Islet precursor cell (in vitro differentiated cells): ENCODE data around the gene AFAP1.

Experiments
- DNase-seq: peaks from one replicate; pipeline ENCODE4 v3.0.0-alpha.2; 2018

The AFAP1 gene

DNA sequence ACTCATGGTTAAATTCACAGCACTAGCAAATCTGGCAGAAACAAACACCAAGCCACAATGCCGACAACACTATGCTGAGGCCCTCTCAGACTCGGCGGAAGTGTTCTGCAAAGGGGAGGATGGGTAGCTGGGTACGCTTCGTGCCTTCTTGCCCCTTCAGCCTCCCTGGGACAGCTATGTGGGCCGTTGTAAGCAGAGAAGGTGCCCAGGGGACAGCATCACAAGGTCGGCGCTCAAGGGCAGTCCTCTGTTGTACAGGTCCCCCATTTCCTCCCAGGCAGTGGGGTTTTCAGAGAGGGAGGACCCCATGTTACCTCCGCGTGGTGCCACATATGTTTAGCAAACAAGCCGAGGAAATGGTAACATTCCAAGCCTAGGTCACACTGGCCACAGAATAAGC is 173.6 kb downstream of the AFAP1 start:
- no peak for DNase-seq

DNA sequence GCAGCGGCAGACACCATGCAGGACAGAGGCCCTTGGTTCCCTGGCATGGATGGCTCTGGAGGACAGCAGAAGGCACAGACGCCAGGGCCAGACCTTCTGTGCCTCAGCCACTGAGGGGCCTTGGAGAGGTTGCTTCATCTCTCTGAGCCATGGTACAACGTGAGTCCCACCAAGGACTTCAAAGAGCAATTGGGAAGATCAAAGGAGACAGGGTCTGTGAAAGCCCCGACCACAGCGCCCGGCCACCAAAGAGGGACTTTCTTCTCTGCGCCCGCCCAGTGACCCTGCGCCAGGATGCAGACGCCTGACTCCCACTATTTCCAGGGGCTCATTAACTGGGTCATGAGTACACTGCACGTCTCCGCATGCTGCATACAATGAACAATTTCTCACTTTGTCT is 174.0 kb downstream of the AFAP1 start:
- DNase-seq: no peak

DNA sequence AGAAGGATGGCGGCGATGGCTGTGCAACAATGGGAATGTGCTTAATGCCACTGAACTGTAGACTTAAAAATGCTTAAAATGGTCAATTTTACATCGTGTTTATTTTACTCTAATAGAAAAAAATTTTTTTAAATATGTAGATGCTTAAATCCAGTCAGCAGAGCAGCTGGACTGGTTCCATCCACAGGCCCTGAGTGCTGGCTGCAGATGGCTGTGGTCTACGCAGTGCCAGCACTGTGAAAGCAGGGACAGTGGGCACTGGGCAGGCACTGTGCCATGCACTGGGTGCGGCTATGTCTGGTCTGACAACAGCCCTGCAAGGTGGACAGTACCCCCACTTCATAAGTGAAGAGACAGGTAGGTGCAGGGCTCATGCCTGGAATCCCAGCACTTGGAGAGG is 175.2 kb downstream of the AFAP1 start:
- no peak for DNase-seq

DNA sequence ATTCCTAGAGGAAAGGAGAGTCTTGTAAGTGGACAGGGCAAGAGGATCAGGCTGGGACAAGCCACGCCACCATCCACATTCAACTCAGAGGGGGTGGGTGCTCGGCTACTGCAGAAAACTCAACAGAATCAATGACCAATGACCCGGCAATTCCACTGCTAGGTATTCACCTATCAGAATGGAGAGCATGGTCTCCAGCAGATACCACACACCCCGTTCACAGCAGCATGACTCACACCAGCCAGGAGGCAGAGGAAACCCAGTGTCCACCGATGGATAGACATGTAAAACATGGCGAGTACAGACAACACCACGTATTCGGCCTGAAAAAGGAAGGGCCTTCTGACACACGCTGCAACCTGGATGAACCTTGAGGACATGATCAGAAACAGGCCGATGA is 175.9 kb downstream of the AFAP1 start:
- DNase-seq: peak; percentile 89

DNA sequence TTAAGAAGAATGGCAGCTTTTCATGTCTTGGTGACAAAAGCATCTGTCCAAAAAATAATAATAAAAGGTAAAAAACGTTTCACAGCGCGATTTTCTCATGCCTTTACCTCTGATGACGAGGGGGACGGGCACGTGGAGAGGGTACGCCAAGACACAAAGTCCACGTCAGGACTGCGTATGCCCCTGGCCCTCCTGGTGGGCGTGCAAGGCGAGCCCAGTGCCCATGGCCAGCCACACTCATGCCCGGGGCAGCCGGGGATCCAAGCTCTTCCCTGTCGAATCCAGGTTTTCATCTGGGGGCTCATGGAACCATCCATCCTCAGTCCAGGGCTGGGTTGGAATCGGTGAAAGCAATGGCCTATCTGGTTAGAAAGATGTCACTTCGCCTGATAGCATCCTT is 176.6 kb downstream of the AFAP1 start:
- DNase-seq: no peak

DNA sequence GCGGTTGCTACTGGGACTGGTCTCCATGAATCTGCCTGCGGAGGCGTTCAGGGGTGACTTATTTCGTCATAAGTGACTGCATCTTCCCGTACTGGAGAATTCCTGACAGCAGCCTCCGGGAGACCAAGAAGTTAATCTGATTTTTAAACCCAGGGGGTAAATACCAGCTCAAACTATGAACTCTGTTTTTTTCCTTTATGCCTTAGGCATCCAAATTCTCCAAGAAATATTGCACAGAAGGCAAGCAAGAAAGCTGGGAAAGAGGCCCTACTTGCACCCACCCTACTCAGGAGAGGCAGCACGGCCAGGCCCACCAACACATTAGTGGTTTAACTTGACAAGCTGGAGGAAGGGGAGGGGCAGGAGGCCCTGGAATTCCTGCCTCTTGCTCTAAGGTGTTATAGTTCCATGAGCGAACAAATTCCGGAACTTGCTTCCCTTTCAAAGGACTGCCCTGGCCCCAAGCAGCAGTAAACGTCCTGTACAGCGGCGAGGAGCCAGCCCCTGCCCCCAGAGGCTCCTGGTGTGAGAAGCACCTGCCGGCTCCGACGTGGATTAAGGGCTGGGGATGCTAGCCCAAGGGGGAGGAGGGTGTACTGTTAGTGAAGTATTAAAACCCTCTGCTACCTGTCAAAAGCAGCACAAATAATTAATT is 177.2 kb downstream of the AFAP1 start:
- DNase-seq: no peak

DNA sequence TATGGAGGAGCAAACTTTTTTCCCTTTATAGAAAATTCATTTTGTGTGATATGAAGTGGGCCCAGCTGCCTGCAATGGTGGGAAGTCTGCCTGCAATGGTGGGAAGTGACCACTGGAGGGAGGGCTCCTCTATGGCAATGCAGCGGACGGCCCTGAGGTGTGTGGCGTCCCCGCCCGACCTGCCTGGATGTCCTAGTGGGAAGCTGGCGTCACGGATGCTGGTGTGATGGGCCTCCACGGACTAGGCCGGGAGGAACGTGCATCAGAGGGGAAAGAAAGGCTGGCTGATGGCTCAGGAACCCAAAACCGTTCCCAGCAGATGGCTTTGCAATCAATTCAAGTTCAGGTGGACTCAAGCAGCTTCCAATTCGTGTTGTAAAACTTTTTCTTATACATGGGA is 177.9 kb downstream of the AFAP1 start:
- peak; percentile 82 for DNase-seq

DNA sequence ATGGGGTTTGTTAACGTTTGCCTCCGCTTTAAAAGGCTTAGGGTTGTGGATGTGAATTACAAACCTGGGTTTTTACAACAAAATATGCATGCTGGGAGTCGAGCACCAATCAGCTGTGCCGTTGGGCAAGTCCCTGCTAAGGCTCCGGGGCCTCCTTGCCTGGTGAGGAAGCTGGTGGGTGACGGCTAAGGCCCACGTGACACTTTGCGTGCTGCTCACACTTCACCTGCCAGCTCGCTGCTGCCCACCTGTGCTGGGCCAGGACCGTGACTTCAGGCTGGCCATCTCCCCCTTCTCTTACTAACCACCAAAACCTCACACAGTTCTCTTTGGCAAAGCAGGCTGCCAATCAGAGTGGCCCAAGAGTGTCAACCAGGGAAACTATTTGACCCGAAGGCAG is 178.3 kb downstream of the AFAP1 start:
- DNase-seq: no peak

DNA sequence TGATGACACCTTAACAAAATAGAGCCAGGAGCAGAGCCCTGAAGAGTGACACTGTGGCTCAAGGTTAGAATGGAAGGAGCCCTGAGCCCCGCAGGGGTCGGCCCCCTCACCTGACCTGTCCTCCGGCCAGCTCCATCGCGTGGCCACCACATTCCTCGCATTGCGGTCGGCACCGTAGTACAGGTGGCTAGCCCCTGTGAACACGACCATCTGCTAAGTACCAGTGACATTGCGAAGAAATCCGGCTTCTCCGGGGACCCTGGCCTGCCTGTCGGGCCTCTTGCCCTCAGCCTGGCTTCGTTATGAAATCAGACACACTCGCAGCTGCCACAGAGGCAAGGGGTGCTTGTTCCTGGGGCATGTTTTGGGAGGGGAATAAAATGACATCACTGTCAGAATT is 179.0 kb downstream of the AFAP1 start:
- no peak for DNase-seq

DNA sequence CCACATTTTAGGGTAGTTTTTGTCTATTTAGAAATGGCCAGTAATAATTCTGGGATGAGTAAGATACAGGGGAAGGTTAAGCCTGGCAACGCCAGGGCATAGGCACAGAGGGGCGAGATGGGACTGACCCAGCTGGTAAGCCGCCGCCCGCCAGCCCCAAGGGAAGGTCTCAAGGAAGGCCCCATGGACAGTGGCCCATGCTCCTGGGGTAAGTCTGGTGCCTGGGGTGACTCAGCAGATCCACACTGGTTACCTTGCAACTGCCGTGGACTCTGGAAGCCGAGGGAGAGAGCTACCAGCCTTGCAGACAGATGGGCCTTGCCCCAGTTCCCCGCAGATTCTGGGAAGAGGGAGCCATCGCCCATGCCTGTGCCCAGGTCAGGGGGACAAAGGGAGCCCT is 179.4 kb downstream of the AFAP1 start:
- DNase-seq: no peak

DNA sequence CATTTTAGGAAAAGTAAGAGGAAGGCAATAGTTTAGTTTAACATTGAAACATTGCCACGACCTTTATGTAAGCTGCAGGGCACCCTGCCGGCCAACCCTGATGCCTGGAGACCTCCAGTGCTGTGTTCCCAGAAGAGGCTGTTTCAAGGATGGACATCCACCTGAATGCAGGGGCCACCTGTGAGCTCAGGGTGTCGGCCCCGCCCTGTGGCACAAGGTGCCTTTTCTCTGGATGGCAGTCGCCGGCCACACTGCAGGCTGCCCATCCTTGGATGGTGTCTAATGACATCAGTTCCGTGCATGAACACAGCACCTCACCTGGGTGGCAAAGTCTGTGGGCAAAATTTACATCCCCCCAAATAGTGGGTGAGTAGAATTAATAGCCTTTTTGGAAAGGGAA is 180.0 kb downstream of the AFAP1 start:
- no peak for DNase-seq

DNA sequence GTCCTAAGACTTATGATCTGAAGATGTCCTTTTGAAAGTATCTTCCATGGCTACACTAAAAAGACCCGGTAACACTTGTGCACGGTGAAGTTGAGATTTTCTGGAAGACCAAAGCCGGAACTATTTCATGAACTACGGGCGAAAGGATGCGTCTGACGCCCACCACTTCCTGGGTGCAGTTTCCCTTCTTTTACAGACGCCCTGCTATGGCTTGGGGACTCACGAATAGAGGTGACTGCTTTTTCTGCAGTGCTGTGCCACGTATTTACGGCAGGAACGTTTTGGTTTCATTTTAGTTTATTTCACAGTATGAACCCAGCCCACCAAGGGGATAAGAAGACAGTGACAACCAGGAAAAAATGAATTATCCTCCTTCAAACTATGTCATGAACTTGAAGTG is 180.4 kb downstream of the AFAP1 start:
- no peak for DNase-seq

DNA sequence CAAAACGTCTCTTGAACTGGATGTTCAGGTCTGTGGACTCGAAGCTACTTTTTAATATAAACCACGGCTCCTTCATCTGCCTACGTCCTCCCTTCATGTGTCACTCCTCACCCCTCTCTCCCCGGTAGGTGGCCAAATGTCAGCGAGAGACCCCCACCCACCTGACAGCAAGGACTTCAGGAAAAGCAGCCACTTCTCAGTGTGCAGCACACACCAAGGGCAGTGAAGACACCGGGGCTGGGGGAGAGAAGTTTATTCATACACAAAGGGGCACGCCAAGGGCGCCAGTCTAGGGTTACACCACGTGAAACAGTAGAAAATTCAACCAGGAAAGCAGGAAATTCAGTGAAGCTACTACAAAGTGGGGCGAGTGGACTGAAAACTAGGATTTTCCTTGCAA is 181.2 kb downstream of the AFAP1 start:
- DNase-seq: no peak

DNA sequence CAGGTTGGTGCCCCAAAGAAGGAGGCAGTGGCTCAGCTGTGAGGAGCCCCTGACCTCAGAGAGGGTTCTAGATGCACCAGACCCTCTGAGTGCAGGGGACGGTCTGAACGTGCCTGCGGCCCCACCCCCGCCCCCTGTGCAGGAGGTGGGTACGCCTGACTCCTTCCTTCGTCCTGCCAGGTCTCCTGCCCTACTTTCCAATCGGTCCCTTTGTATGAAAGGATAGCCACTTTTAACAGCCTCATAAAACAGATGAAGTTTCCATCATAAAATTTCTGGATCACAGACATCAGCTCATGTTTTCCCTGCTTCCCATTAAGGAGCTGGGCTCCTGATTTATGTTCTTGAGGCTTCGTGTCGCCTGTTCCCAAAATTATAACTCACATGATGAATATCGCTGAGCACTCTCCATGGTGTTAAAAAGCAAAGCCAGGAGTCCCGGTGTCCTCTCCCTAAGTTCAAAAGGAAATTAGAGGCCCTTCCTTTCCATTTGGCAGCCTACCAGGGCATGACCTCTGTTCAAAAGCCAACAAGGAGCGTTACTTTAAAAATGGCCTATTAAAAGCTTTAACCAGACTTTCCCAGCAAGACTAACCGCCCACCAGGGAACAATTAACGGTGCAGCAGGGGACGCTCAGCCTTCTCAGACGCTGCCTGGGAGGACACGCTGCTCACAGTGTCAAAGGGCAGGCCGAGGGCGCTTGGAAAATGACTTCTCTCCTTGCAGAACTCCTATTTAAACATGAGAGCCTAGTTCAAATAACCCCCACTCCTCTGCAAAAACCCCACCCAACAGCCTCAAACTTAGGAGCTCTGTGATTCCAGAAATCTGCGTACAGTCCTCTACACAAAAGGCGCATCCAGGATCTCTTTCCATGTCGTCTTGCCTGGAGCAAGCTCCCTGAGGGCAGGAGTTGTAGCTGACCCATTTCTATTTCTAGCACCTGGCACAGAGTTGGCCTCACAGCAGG is 181.9 kb downstream of the AFAP1 start:
- no peak for DNase-seq

DNA sequence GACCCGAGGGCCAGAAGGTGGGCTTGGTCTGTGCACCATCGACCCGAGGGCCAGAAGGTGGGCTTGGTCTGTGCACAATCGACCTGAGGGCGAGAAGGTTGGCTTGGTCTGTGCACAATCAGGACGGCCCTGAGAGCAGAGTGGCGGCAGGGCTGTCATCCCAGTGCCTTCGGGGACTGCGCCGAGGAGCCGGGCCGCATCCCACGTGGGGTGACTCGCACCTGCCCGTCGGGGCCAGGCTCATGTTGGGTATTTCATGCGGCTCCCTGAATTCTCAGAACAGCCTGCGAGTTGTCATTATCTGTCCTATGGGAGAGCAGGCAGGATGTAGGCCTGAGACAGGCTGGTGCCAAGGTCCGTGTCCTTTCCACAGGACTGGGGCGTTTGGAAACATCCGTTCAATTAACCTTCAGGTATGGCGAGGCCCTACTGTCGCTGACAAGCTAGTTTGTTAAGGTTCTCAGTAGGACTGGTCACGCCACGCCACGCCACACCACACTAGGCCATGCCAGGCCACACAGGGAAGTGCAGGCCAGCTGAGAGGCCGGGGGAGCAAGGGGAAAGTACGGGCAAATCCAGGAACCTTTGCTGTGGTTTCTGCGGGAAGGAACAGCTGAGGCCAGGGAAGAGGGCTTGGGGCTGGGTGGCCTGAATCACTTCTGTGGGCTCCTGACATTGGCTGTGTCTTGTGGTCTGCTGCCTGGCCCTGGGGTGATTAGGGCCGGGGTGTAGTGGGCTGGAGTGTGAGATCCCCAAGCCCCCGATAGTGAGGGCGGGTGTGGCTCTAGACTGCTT is 182.9 kb downstream of the AFAP1 start:
- no peak for DNase-seq

DNA sequence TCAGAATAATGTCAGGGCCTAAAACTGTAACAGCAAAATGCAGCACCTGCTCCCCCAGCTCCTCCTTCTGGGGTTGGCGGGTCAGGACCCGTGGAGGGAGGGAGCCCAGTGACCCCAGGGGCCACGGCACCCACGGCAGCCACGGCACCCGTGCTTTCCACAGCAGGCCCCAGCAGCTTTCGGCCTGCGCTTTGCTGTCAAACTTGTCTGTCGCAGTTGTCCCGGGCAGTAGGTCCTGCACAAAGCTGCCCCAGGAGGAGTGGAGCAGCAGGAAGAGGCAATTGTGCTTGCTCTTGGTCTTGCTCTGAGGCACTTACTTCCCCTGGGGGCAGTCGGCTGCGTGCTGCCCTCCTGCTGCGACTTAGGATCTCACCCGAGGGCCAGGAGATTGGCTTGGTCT is 183.6 kb downstream of the AFAP1 start:
- no peak for DNase-seq

DNA sequence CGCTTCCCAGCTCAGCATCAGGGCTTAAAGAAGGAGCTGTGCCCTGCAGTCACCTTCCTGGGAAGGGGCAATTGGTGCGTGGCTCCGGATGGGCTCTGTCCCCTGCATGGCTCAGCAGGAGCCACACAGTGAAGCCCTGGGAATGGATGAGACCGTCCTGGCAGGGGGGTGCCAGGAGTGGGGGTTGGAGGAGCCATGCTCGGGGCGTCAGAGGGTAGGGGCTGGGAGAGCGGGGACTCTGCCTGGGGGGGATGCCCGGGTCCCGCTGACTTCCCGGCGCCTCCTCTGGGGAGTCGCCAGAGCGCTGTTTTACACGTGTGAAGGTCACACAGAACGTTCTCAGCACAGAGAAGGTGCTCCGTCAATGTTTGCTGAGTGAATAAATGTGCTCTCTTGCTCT is 184.1 kb downstream of the AFAP1 start:
- no peak for DNase-seq

DNA sequence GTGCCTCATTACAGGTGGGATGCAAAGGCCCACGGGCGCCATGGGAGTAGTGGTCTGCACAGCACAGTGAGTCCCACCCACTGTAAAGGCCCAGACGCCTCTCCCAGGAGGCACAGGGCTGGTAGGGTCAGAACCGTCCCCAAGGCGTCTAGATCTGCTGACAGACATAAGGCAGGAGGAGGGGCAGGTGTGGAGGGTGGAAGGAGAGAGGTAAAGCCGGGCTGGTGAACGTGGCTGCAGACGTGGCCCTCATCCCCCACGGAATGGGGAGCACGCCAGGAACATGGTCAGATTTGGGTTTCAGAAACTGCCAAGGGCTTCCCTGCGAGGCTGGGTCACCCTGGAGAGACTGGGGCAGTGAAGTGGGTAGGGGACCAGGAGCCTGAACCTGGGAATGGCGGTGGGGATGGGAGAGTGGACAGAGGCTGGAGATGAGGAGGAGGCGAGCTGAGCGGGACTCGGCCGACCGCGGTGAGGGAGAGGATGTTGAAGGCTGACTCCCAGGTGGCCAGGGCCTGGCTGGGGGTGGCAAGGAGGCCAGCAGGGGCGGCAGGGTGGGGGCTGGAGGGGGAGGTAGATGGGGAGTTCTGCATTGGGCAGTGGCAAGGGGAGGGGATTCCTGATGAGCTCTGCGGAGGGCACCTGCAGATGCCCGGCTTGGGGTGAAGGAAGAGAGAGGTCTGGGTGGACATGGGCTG is 184.9 kb downstream of the AFAP1 start:
- DNase-seq: no peak

DNA sequence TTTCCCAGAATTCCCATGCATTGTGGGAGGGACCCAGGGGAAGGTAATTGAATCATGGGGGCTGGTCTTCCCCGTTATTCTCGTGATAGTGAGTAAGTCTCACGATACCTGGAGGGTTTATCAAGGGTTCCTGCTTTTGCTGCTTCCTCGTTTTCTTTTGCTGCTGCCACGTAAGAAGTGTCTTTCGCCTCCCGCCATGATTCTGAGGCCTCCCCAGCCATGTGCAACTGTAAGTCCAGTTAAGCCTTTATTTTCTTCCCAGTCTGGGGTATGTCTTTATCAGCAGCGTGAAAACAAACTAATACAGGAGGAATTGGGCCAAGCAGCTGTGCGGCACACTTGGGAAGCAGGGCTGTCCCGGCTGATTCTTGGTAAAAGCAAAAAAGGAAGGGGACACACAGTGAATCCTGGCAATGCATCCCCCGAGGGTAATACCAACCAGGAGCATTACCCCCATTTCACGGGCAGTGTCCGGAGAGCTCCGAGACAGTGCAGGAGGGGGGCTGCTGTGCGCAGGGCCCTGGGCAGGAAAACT is 185.7 kb downstream of the AFAP1 start:
- DNase-seq: no peak

DNA sequence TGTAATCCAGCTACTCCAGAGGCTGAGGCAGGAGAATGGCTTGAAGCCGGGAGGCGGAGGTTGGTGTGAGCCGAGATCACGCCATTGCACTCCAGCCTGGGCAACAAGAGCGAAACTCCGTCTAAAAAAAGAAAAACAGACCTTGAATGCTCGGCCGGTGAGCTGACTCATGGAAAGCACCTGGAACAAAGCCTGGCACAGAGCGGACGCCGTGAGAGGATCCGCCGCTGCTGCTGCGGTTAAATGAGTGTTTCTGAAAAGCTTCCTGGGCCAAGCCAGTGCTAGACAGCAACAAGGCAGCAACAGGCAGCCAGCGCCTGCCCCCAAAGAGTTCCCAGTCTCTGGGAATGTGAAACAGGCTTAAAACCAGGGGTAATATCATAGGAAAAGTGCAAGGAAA is 186.4 kb downstream of the AFAP1 start:
- no peak for DNase-seq

DNA sequence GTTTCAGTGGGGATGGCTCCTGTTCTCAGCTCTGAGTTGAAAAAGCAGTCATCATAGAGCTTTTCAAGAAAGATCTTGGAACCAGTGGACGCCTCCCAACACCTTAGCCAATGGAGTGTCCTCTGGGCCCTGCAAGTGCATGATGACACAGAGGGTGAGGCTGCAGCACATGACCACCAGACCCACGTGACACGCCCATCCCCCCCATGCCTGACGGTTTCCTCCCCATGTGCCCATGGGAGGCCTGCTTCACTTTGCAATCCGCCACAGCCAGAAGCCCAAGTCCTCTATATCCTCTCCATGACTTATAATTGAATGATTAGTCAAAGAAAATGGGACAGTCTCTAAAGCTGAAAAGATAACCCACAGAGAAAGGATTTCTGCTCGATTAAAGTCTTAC is 187.0 kb downstream of the AFAP1 start:
- DNase-seq: no peak

DNA sequence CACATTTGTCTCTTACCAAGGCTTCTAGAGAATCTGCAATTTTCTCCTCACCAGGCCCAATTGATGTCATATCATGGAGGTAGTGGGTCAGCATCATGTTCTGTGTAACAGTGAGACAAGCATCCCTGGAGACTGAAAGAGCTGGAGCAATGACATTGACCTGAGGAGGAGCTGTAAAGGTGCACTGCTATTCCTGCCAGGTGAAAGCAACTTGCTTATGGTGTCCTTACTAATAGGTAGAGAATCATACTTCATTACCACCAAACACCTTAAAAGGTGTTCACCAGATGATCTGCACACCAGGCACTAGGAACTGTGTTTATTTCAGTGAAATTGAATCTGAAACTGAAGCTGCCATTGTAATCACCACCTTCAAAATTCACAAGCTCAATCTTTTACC is 188.7 kb downstream of the AFAP1 start:
- DNase-seq: no peak

DNA sequence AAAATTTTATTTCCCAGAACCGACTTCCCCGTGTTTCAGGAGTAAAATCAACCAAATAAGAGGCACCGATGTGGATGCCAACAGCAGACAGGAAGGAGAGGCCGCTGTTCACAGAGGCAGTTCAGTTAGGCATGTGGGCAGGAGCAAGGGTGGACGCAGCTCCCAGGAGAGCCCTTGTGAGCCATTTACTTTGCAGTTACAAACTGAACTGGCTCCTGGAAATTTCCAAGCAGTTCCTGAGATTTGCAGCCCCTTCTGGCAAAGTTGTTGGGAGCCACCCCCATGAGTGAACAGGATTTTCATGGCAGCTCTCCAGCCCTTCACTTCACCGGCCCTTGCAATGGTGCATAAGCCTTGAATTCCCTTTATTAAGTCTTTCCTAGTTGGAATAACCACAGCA is 189.1 kb downstream of the AFAP1 start:
- DNase-seq: no peak
